Measurements from ENCODE around the gene MLXIP.

Gene MLXIP

GRCh38 chr12:122138181-122138580, 59.6 kb downstream of the MLXIP start (continued):
- no peak for TF ChIP-seq ZBTB20 (tag by site-specific recombination; IDR thresholded peaks at IDR 0.05)
- TF ChIP-seq ZNF138 (tag by site-specific recombination; IDR thresholded peaks at IDR 0.05; ENCODE audit: borderline replicate concordance): no peak
- no peak for TF ChIP-seq ZNF19 (tag by site-specific recombination; IDR thresholded peaks at IDR 0.05; ENCODE audit: low read depth)
- TF ChIP-seq ZNF248 (tag by site-specific recombination; IDR thresholded peaks at IDR 0.05): no peak
- TF ChIP-seq GLI4 (tag by site-specific recombination; IDR thresholded peaks at IDR 0.05): no peak
- TF ChIP-seq ZNF155 (tag by site-specific recombination; IDR thresholded peaks at IDR 0.05): no peak
- TF ChIP-seq SP3 (tag by site-specific recombination; IDR thresholded peaks at IDR 0.05): no peak
- no peak for TF ChIP-seq ZNF174 (tag by site-specific recombination; IDR thresholded peaks at IDR 0.05)
- TF ChIP-seq ZNF211 (tag by site-specific recombination; IDR thresholded peaks at IDR 0.05; ENCODE audit: low read depth): no peak
- TF ChIP-seq SP7 (tag by site-specific recombination; IDR thresholded peaks at IDR 0.05): no peak
- TF ChIP-seq ZNF610 (tag by site-specific recombination; IDR thresholded peaks at IDR 0.05; ENCODE audit: borderline replicate concordance): no peak
- no peak for TF ChIP-seq ZNF23 (tag by site-specific recombination; IDR thresholded peaks at IDR 0.05; ENCODE audit: borderline replicate concordance)
- TF ChIP-seq ZNF596 (tag by site-specific recombination; IDR thresholded peaks at IDR 0.05): no peak
- TF ChIP-seq ZNF664 (tag by site-specific recombination; IDR thresholded peaks at IDR 0.05): no peak

GRCh38 chr12:122138616-122139015, 60.1 kb downstream of the MLXIP start:
- H3K4me3 ChIP-seq (ENCODE audit: low read depth, low read length): no peak overlapping the region
- no peaks in the 10 kb centered on the region for H3K9me3 ChIP-seq (ENCODE audit: control insufficient read depth, insufficient read depth, low read depth, low read length)
- POLR2A ChIA-PET: interaction anchor here (0.5 to 1.2 kb wide), 2 partner anchors 60 to 522 kb away, joined by 3 to 4 read pairs; partner anchors contain the start of gene MLXIP
- H3K27ac ChIP-seq (ENCODE audit: extremely low read depth, low read depth, low read length): no peak overlapping the region
- peaks cover 0 to 81% of the 10 kb centered on the region in 2 experiments; a peak in 2 of 3 replicates for H3K36me3 ChIP-seq (ENCODE audit: control insufficient read depth in 2 of 2, insufficient read depth in 1 of 2, low read length in 2 of 2)
- CTCF ChIA-PET: interaction anchor here (0.6 to 1.2 kb wide), 3 partner anchors 52 to 77 kb away, joined by 3 to 5 read pairs (median 3); no protein-coding TSS in a partner anchor
- H3K4me1 ChIP-seq (ENCODE audit: control insufficient read depth, insufficient read depth, low read length): no peaks in the 10 kb centered on the region
- TF ChIP-seq ZNF560 (tag by site-specific recombination; IDR thresholded peaks at IDR 0.05; ENCODE audit: borderline replicate concordance) (no peak), ZBTB11 (tag by site-specific recombination; conservative IDR thresholded peaks at IDR 0.05; ENCODE audit: low read depth) (no peak), ZNF140 (tag by site-specific recombination; IDR thresholded peaks at IDR 0.05) (no peak), ZSCAN4 (tag by site-specific recombination; IDR thresholded peaks at IDR 0.05) (no peak), BCL6B (tag by site-specific recombination; IDR thresholded peaks at IDR 0.05) (no peak), ZNF473 (tag by site-specific recombination; IDR thresholded peaks at IDR 0.05) (no peak), BCL11A (tag by site-specific recombination; IDR thresholded peaks at IDR 0.05; ENCODE audit: low read depth) (no peak), CTCF (tag by site-specific recombination; IDR thresholded peaks at IDR 0.05) (no peak), ZBTB44 (tag by site-specific recombination; IDR thresholded peaks at IDR 0.05) (no peak), ZNF24 (tag by site-specific recombination; IDR thresholded peaks at IDR 0.05) (no peak), ZNF274 (IDR thresholded peaks at IDR 0.05; ENCODE audit: low read length) (no peak), ZNF274 (tag by site-specific recombination; IDR thresholded peaks at IDR 0.05; ENCODE audit: borderline replicate concordance) (no peak), OVOL3 (tag by site-specific recombination; IDR thresholded peaks at IDR 0.05) (no peak), ZNF239 (tag by site-specific recombination; IDR thresholded peaks at IDR 0.05) (no peak), ZNF211 (tag by site-specific recombination; IDR thresholded peaks at IDR 0.05; ENCODE audit: low read depth) (no peak), ZBTB8A (tag by site-specific recombination; IDR thresholded peaks at IDR 0.05) (no peak)

Measured in HEK293 (cell line).